Caco-2 (cell line): ENCODE data around the gene ULK3. TPM values are rescaled to one million over a fixed set of nuclear protein-coding genes. Genes with fewer than 3 reads are reported as not detected.

Source experiments
- BruUV-seq: library from RNA; stranded (reverse); fragments of 400-500 nt; replicated peaks from 2 replicates; lab custom pipeline; 2021; lab: Mats Ljungman, UMichigan
- CTCF ChIA-PET: fragments of 300-600 bp; sonication (Branson Sonifier 250); formaldehyde crosslinking; loops from one replicate; lab custom pipeline; 2022; ENCODE audit warnings: antibody characterized with exemption; lab: Charles Lee
- POLR2A ChIA-PET: fragments of 300-600 bp; sonication (Branson Sonifier 250); formaldehyde crosslinking; loops from one replicate; lab custom pipeline; 2022; ENCODE audit warnings: antibody characterized with exemption; lab: Charles Lee
- DNase-seq, 2 experiments: peaks; one replicate each; pipeline versions ENCODE4 v3.0.0 to v3.0.0-alpha.2; 2020 to 2022
- H3K27me3 ChIP-seq: replicated peaks from 2 replicates; pipeline ENCODE4 v1.6.0; 2011; ENCODE audit warnings: low read length; ENCODE audit not compliant: control insufficient read depth, insufficient read depth
- H3K36me3 ChIP-seq: 2 replicates; pipeline ENCODE4 v1.5.1; 2011; ENCODE audit warnings: low read length; ENCODE audit not compliant: control insufficient read depth, insufficient read depth
- H3K4me1 ChIP-seq: fragments of 250-450 bp; sonication (Bioruptor Pico); 2 replicates; pipeline ENCODE4 v1.5.1; 2020; ENCODE audit warnings: mild to moderate bottlenecking
- H3K4me3 ChIP-seq: 2 replicates; pipeline ENCODE4 v1.5.1; 2011; ENCODE audit warnings: low read depth, mild to moderate bottlenecking, control low read depth, low read length
- H3K9me3 ChIP-seq: fragments of 250-450 bp; sonication (Bioruptor Pico); 2 replicates; pipeline ENCODE4 v1.5.1; 2020; ENCODE audit warnings: mild to moderate bottlenecking, moderate library complexity
- H3K27ac Mint-ChIP-seq: one replicate; pipeline ENCODE4 v1.8.0; 2022; ENCODE audit warnings: mixed read lengths; ENCODE audit not compliant: unreplicated experiment
- H3K27me3 Mint-ChIP-seq: one replicate; pipeline ENCODE4 v1.8.0; 2022; ENCODE audit warnings: mixed read lengths; ENCODE audit not compliant: insufficient read depth, unreplicated experiment
- H3K36me3 Mint-ChIP-seq: one replicate; pipeline ENCODE4 v1.8.0; 2022; ENCODE audit warnings: mild to moderate bottlenecking, mixed read lengths; ENCODE audit not compliant: insufficient read depth, unreplicated experiment
- H3K4me1 Mint-ChIP-seq: one replicate; pipeline ENCODE4 v1.8.0; 2022; ENCODE audit warnings: low read depth, mixed read lengths; ENCODE audit not compliant: unreplicated experiment
- H3K4me3 Mint-ChIP-seq: one replicate; pipeline ENCODE4 v1.8.0; 2022; ENCODE audit warnings: mild to moderate bottlenecking, moderate library complexity, mixed read lengths; ENCODE audit not compliant: unreplicated experiment
- H3K9me3 Mint-ChIP-seq: one replicate; pipeline ENCODE4 v1.8.0; 2022; ENCODE audit warnings: mixed read lengths; ENCODE audit not compliant: unreplicated experiment
- CTCF ChIP-seq, 2 experiments: fragments of 200-600 bp in 1 of 2; IDR thresholded peaks; 1 replicate in 1 of 2; 2 replicates in 1 of 2; pipeline versions ENCODE4 v1.5.1 to v1.8.0; 2011 to 2022; ENCODE audit warnings: antibody characterized with exemption in 1 of 2, control low read depth in 1 of 2, inconsistent platforms in 1 of 2, low read depth in 1 of 2, low read length in 1 of 2, mild to moderate bottlenecking in 1 of 2, moderate library complexity in 1 of 2; ENCODE audit not compliant: insufficient read depth in 1 of 2, severe bottlenecking in 1 of 2, unreplicated experiment in 1 of 2
- intact Hi-C: fragments of 100-400 bp; cut with micrococcal nuclease; formaldehyde crosslinking; loops from one replicate; pipeline ENCODE4 v1.10.0; 2022; ENCODE audit not compliant: unreplicated experiment
- total RNA-seq: library from RNA; stranded (reverse); gene quantifications from 2 replicates; pipeline ENCODE4 v1.2.3, GENCODE V29; 2022

The ULK3 gene
- total RNA-seq, 1 experiment from 2014 or later = 33.4 TPM

GRCh38 chr15:74792227-74793016 is 50.5 kb downstream of the ULK3 start:
- no peaks in the 10 kb centered on the region for H3K9me3 Mint-ChIP-seq
- Histone ChIP-seq H3K4me1 (peaks cover 19% of the 10 kb centered on the region), H3K36me3 (no peaks in the 10 kb centered on the region; the same call in 1 of the 2 replicates), H3K27me3 (no peaks in the 10 kb centered on the region), H3K9me3 (no peaks in the 10 kb centered on the region), H3K4me3 (no peak overlapping the region)
- no peaks in the 10 kb centered on the region for H3K27me3 Mint-ChIP-seq
- no peak overlapping the region for H3K4me3 Mint-ChIP-seq
- intact Hi-C loops = no loop called here
- BruUV-seq = no TSS peak
- ChIA-PET CTCF (interaction anchor here (0.7 to 1.0 kb wide), 2 partner anchors 21 to 23 kb away, joined by 3 to 4 read pairs; no protein-coding TSS in a partner anchor), POLR2A (no interaction called here)
- TF ChIP-seq CTCF (IDR thresholded peaks at IDR 0.05; ENCODE audit: insufficient read depth in 1 of 2, low read depth in 1 of 2, low read length in 1 of 2, severe bottlenecking in 1 of 2, unreplicated experiment in 1 of 2) = no peak
- no peak overlapping the region for H3K27ac Mint-ChIP-seq
- no peak for DNase-seq
- peaks cover 13% of the 10 kb centered on the region for H3K4me1 Mint-ChIP-seq
- no peaks in the 10 kb centered on the region for H3K36me3 Mint-ChIP-seq

GRCh38 chr15:74791667-74792066 is 51.3 kb downstream of the ULK3 start:
- Mint-ChIP-seq H3K4me3 (no peak overlapping the region), H3K27ac (no peak overlapping the region), H3K36me3 (no peaks in the 10 kb centered on the region), H3K4me1 (peaks cover 13% of the 10 kb centered on the region), H3K27me3 (no peaks in the 10 kb centered on the region), H3K9me3 (no peaks in the 10 kb centered on the region)
- no peak for TF ChIP-seq CTCF (IDR thresholded peaks at IDR 0.05; ENCODE audit: insufficient read depth in 1 of 2, low read depth in 1 of 2, low read length in 1 of 2, severe bottlenecking in 1 of 2, unreplicated experiment in 1 of 2)
- Histone ChIP-seq H3K9me3 (no peaks in the 10 kb centered on the region), H3K4me3 (no peak overlapping the region), H3K4me1 (peaks cover 19% of the 10 kb centered on the region), H3K27me3 (no peaks in the 10 kb centered on the region), H3K36me3 (no peaks in the 10 kb centered on the region; the same call in 1 of the 2 replicates)
- no peak for DNase-seq
- ChIA-PET POLR2A (no interaction called here), CTCF (no interaction called here)
- intact Hi-C loops = no loop called here
- BruUV-seq = no TSS peak

DNA sequence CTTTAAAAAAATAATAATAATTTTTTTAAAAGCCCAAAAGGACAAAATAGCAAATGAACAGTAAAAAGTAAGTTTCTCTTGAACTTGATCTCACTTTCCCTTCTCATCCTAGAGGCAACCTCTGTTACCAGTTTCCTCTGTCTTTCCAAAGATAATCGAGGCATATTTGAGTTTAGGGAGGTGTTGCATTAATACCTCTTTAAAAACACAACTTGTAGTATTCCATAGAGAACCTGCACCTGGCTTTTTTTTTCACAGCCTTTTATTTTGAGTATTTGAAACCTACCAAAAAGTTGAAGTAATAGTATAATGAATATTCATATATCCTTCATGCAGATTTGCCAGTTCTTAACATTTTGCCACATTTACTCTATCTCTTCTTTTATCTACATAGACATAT is 51.9 kb downstream of the ULK3 start:
- CTCF ChIA-PET = no interaction called here
- Mint-ChIP-seq H3K9me3 (no peaks in the 10 kb centered on the region), H3K27me3 (no peaks in the 10 kb centered on the region), H3K27ac (no peak overlapping the region), H3K4me3 (no peak overlapping the region), H3K4me1 (peaks cover 13% of the 10 kb centered on the region), H3K36me3 (no peaks in the 10 kb centered on the region)
- intact Hi-C loops = no loop called here
- no peak for DNase-seq
- Histone ChIP-seq H3K4me3 (no peak overlapping the region), H3K4me1 (peaks cover 19% of the 10 kb centered on the region), H3K9me3 (no peaks in the 10 kb centered on the region), H3K36me3 (no peaks in the 10 kb centered on the region; the same call in 1 of the 2 replicates), H3K27me3 (no peaks in the 10 kb centered on the region)
- no TSS peak for BruUV-seq
- TF ChIP-seq CTCF (IDR thresholded peaks at IDR 0.05; ENCODE audit: insufficient read depth in 1 of 2, low read depth in 1 of 2, low read length in 1 of 2, severe bottlenecking in 1 of 2, unreplicated experiment in 1 of 2) = no peak
- POLR2A ChIA-PET = no interaction called here
